Activated naive CD4-positive, alpha-beta T cell treated with anti-CD3 and anti-CD28 coated beads, Interleukin-2, amount 50 U/mL, for 72 hours (primary cell): ENCODE results near the gene FCER2. TPM values are rescaled to one million over a fixed set of nuclear protein-coding genes. Genes with fewer than 3 reads are reported as not detected.
A peak's percentile ranks its signal among the peaks of the same experiment; 100 is the strongest.

Experiments
- ATAC-seq, 2 donors: fragments of 150-1000 bp; cut with Tn5 transposase; 2 replicates each; pipeline ENCODE4 v1.10.0; 2021; ENCODE audit warnings: mild to moderate bottlenecking in 2 of 2, moderate library complexity in 2 of 2
- DNase-seq, 2 donors: peaks; one replicate each; pipeline ENCODE4 v3.0.0; 2021 to 2022; ENCODE audit warnings: low spot score in 2 of 2
- H3K27ac Mint-ChIP-seq, 2 donors: one replicate each; pipeline ENCODE4 v1.8.0; 2022; ENCODE audit warnings: mild to moderate bottlenecking in 2 of 2, mixed read lengths in 2 of 2
- H3K36me3 Mint-ChIP-seq, 2 donors: one replicate each; pipeline ENCODE4 v1.8.0; 2022; ENCODE audit warnings: mixed read lengths in 2 of 2
- H3K9me3 Mint-ChIP-seq, 2 donors: one replicate each; pipeline ENCODE4 v1.8.0; 2022; ENCODE audit warnings: mixed read lengths in 2 of 2
- total RNA-seq, 2 donors: library from RNA; stranded (reverse); gene quantifications; one replicate each; pipeline ENCODE4 v1.2.3, GENCODE V29; 2022

Gene FCER2
- total RNA-seq, 2 donors from 2014 or later = 0.56 to 0.57 TPM

- Mint-ChIP-seq H3K36me3 (no peaks in the 10 kb centered on the region), H3K9me3 (no peaks in the 10 kb centered on the region), H3K27ac (no peak overlapping the region)
- DNase-seq = no peak
- ATAC-seq = peak in 1 of 2 donors; percentile 59
These were observed 11.1 kb downstream of the FCER2 start for GRCh38 chr19:7690779-7691258.

DNA sequence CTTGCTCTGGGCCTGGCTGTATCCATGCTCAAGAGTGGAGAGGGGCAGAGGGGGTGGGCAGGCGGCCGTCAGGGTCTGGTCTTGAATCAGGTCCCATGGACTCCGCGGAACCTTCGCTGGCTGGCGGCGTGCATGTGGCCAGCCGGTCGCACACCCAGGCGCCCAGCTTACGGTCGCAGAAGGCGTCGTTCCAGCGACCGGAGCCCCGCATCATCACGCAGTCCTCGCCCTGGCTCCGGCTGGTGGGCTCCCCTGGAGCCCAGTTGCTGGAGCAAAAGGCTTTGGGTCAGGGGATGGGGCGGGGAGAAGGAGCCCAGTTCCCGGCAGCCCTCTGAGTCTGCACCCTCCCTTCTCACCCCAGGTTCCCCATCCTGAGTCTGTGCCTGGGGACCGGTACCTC is 12.8 kb downstream of the FCER2 start:
- Mint-ChIP-seq H3K9me3 (no peaks in the 10 kb centered on the region), H3K36me3 (no peaks in the 10 kb centered on the region), H3K27ac (no peak overlapping the region)
- no peak for DNase-seq
- no peak for ATAC-seq

DNA sequence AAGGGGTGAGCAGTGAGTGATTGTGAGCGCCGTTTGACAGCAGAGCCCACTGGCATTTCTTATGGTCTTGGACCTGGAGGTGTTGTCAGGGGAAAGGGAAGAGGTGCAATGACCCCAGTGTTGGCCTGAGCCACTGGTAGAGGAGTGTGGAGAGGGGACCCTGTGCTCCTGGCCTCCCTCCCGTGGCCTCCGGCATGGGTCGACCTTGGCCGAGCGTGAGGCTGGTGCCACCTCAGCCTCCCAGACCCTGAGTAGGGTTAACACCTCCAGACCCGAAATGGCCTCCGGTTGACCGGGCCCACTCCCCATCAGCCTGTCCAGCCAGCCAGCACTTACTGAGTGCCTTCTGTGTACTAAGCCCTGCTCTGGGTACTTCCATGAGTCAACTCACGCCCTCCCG is 14.8 kb downstream of the FCER2 start:
- ATAC-seq = no peak
- Mint-ChIP-seq H3K9me3 (no peaks in the 10 kb centered on the region), H3K27ac (no peak overlapping the region), H3K36me3 (peaks cover 5 to 6% of the 10 kb centered on the region in 2 donors)
- no peak for DNase-seq

DNA sequence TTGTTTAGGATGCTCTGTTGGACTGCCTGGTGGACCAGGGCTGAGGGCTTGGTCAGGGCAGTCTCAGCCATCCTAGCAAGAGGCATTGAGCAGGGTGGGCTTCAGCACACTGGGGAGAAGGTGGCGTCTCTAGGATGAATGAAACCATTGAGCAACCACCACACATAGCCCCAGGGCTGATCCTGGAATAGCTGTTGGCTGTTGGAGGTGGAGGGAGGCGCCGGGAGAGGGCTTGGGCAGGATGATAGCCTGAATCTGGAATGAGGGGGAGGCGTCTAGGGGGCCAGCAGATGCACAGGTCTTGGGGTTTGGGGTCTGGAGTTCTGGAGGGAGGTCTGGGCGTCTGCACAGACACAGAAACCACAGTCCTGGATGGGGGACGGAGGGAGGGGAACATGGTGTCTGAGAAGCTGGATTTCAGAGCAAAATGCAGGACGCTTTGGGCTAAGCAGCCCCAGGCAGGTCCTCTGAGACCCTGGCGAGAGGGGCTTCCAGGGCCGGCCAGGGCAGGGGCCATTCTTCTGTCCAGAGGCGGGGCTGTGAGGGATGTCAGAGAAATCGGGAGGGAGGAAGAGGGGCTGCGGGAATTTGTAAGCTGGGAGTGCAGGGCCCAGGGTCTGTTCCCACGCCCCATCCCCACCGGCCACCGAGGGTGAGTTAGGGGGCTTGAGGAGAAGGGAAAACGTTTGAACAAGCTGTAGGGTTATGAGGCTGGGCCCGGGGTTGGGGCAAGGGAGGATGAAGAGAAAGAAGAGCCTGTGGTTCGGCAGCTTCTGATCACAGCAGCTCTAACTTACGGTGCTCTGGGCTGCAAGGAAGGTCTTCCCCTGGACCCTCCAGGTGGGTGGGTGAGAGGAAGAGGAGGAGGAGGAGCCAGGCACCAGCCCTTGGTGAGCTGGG is 16.1 kb downstream of the FCER2 start:
- Mint-ChIP-seq H3K9me3 (no peaks in the 10 kb centered on the region), H3K27ac (peak overlapping the region in 1 of 2 donors; percentile 80), H3K36me3 (peaks cover 5 to 12% of the 10 kb centered on the region in 2 donors)
- DNase-seq (no peak), ATAC-seq (no peak)

GRCh38 chr19:7682175-7682855 is 19.6 kb downstream of the FCER2 start:
- DNase-seq (no peak), ATAC-seq (no peak)
- H3K36me3 Mint-ChIP-seq = peaks cover 5 to 12% of the 10 kb centered on the region in 2 donors
- peak overlapping the region; percentile 91 to 95 for H3K27ac Mint-ChIP-seq
- no peaks in the 10 kb centered on the region for H3K9me3 Mint-ChIP-seq

GRCh38 chr19:7681340-7682174 is 20.4 kb downstream of the FCER2 start:
- Mint-ChIP-seq H3K36me3 (peaks cover 5 to 12% of the 10 kb centered on the region in 2 donors), H3K27ac (peak overlapping the region; percentile 91 to 95), H3K9me3 (no peaks in the 10 kb centered on the region)
- peak; percentile 79 to 89 for DNase-seq
- peak; percentile 59 to 67 for ATAC-seq

- ATAC-seq (peak; percentile 42 to 54), DNase-seq (peak; percentile 91 to 94)
- Mint-ChIP-seq H3K9me3 (no peaks in the 10 kb centered on the region), H3K36me3 (peaks cover 5 to 12% of the 10 kb centered on the region in 2 donors), H3K27ac (peak within 1 kb of the TSS; percentile 91 to 95)
These were observed 21.2 kb downstream of the FCER2 start, which contains the start of gene TRAPPC5 for GRCh38 chr19:7680606-7681339. Gene TRAPPC5, plus strand, starts transcription at chr19:7680833. Its CDS starts 1,421 bp downstream, at chr19:7682254.

DNA sequence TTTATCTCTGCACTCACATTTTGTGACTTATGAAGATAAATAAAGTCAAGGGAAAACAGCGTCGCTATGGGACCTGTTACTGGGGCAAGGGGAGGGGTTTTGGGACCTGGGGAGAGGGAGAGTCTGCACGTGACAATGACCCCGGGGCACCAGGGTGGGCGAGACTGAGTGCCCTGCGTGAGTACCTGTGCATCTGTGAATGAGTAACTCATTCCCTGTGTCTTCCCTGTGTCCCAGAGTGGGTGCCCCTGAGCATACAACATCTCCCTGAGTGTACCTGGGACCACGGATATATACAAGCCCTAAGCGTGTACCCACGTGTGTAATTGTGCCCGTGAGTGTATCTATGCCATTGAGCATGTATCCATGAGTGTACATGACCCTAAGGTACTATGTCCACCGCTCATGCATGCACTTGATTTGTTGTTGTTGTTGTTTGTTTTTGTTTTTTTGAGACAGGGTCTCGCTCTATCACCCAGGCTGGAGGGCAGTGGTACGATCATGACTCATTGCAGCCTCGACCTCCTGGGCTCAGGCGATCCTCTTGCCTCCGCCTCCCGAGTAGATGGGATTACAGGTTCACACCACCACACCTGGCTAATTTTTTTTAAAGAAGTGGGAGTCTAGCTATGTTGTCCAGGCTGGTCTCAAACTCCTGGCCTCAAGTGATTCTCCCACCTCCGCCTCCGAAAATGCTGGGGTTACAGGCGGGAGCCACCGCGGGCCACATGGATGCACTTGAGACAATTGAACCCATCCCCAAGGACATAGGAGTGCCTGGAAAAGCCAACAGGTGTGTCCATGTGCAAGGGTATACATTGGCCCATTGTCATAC is 21.9 kb downstream of the FCER2 start:
- no peak for DNase-seq
- Mint-ChIP-seq H3K36me3 (peaks cover 5 to 12% of the 10 kb centered on the region in 2 donors), H3K27ac (peak overlapping the region; percentile 15 to 91), H3K9me3 (no peaks in the 10 kb centered on the region)
- ATAC-seq = no peak

DNA sequence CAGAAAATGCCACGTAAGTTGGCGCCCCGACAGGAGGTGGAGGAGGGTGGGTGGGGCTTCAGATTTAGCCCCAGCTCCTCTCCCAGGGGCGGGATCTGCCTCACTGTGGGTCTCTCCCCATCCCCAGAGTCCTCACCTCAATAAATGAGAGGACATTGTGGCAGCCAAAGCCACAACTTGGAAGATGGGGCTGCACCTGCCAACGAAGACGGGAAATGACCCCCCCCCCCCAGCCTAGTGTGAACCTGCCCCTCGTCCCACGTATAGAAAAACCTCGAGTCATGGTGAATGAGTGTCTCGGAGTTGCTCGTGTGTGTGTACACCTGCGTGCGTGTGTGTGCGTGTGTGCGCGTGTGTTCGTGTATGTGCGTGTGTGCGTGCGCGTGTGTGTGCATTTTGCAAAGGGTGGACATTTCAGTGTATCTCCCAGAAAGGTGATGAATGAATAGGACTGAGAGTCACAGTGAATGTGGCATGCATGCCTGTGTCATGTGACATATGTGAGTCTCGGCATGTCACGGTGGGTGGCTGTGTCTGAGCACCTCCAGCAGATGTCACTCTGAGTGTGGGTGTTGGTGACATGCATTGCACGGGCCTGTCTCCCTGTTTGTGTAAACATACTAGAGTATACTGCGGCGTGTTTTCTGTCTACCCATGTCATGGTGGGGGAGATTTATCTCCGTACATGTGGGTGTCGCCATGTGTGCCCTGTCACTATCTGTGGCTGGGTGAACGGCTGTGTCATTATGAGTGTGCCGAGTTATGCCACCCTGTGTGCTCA is 22.8 kb downstream of the FCER2 start:
- peak overlapping the region; percentile 57 to 91 for H3K27ac Mint-ChIP-seq
- no peaks in the 10 kb centered on the region for H3K9me3 Mint-ChIP-seq
- ATAC-seq (peak; percentile 62 to 67), DNase-seq (peak; percentile 53 to 67)
- peaks cover 8 to 12% of the 10 kb centered on the region in 2 donors for H3K36me3 Mint-ChIP-seq

- Mint-ChIP-seq H3K27ac (no peak overlapping the region), H3K36me3 (peaks cover 9 to 11% of the 10 kb centered on the region in 2 donors), H3K9me3 (no peaks in the 10 kb centered on the region)
- DNase-seq = no peak
- ATAC-seq = no peak
These were observed 24.1 kb downstream of the FCER2 start for GRCh38 chr19:7677669-7678311.

DNA sequence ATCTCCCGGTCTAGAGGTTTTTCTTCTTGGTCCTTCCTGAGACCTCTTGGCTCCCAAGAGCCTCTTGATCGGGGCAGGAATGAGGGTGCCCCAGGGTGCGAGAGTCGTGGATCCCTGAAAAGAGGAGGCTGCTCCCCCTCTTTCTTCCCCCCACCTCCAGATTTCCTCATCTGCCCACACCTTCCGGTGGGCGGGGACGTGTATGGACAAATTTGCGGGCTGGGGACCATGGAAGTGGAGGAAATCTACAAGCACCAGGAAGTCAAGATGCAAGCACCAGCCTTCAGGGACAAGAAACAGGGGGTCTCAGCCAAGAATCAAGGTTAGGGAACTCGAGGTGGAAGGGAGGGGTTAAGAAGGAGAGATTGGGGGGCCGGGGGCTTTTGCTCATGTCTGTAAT is 25.1 kb downstream of the FCER2 start, which contains the start of gene MCEMP1:
Gene MCEMP1, plus strand, starts transcription at position 237 of the 400 bp plus-strand sequence. Its CDS starts 31 bp downstream, at position 268.
- peaks cover 5 to 6% of the 10 kb centered on the region in 2 donors for H3K36me3 Mint-ChIP-seq
- no peak for ATAC-seq

DNA sequence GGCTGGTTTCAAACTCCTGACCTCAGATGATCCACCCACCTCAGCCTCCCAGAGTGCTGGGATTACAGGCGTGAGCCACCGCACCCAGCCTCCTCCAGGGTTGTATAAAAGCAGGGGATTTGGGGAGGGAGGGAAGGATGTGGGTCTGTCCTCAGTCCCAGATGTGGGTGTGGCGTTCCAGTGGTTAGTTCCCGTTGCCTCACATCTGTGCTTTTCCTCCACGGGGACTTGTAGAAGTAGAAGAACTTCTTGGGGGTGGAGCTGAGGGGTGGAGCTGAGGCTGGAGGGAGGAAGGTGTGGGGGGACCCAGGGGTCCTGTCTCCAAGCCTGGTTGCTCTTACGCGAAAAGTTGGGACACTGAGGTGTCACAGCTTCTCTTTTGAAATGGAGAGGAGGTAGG is 25.6 kb downstream of the FCER2 start:
- DNase-seq = no peak
- Mint-ChIP-seq H3K36me3 (peaks cover 2 to 5% of the 10 kb centered on the region in 2 donors), H3K27ac (no peak overlapping the region), H3K9me3 (no peaks in the 10 kb centered on the region)
- ATAC-seq = no peak

More for the DNA sequence above, 25.1 kb downstream of the FCER2 start, which contains the start of gene MCEMP1:
- Mint-ChIP-seq H3K9me3 (no peaks in the 10 kb centered on the region), H3K27ac (no peak within 1 kb of the TSS)
- DNase-seq = no peak

GRCh38 chr19:7674010-7675005 is 27.6 kb downstream of the FCER2 start:
- H3K36me3 Mint-ChIP-seq = peaks cover 0 to 5% of the 10 kb centered on the region in 2 donors

More at GRCh38 chr19:7674010-7675005, 27.6 kb downstream of the FCER2 start:
- ATAC-seq = peak in 1 of 2 donors; percentile 23
- Mint-ChIP-seq H3K9me3 (no peaks in the 10 kb centered on the region), H3K27ac (no peak overlapping the region)
- DNase-seq = peak in 1 of 2 donors; percentile 23
